CD14-positive monocyte (primary cell): ENCODE measurements around the gene CASK. TPM values are rescaled to one million over a fixed set of nuclear protein-coding genes. Genes with fewer than 3 reads are reported as not detected.
A peak's percentile ranks its signal among the peaks of the same experiment; 100 is the strongest.

Source experiments
- DNase-seq, 3 donors: peaks; one replicate each; pipeline ENCODE4 v3.0.0-alpha.2; 2011 to 2022
- H2AFZ ChIP-seq: 2 replicates; pipeline ENCODE4 v1.6.0; 2012; ENCODE audit warnings: mild to moderate bottlenecking, low read depth, low read length, inconsistent platforms; ENCODE audit not compliant: insufficient read depth, poor library complexity, severe bottlenecking
- H3K27ac ChIP-seq, 2 donors: 1 replicate in 1 of 2; 2 replicates in 1 of 2; pipeline ENCODE4 v1.5.1; 2012 to 2013; ENCODE audit warnings: low read length in 2 of 2, control low read depth in 1 of 2, inconsistent platforms in 1 of 2, low read depth in 1 of 2, mild to moderate bottlenecking in 1 of 2
- H3K27me3 ChIP-seq, 2 donors: one replicate each; pipeline versions ENCODE4 v1.6.0 to v1.6.1; 2011 to 2013; ENCODE audit warnings: low read length in 2 of 2; ENCODE audit not compliant: control insufficient read depth in 2 of 2, insufficient read depth in 2 of 2
- H3K36me3 ChIP-seq, 2 donors: replicated peaks in 1 of 2; 1 replicate in 1 of 2; 2 replicates in 1 of 2; pipeline versions ENCODE4 v1.5.1 to v1.6.1; 2012 to 2013; ENCODE audit warnings: low read length in 2 of 2, control low read depth in 1 of 2, inconsistent platforms in 1 of 2, mild to moderate bottlenecking in 1 of 2; ENCODE audit not compliant: insufficient read depth in 2 of 2, control insufficient read depth in 1 of 2
- H3K4me1 ChIP-seq, 2 donors: 1 replicate in 1 of 2; 2 replicates in 1 of 2; pipeline versions ENCODE4 v1.5.1 to v1.6.1; 2012 to 2013; ENCODE audit warnings: low read length in 2 of 2, control low read depth in 1 of 2, inconsistent platforms in 1 of 2, mild to moderate bottlenecking in 1 of 2, moderate library complexity in 1 of 2; ENCODE audit not compliant: insufficient read depth in 2 of 2, control insufficient read depth in 1 of 2
- H3K4me2 ChIP-seq: replicated peaks from 2 replicates; pipeline ENCODE3; 2012; ENCODE audit warnings: low read length, moderate library complexity, mild to moderate bottlenecking; ENCODE audit not compliant: poor library complexity, severe bottlenecking; ENCODE audit errors: extremely low read depth
- H3K4me3 ChIP-seq, 3 experiments: fragments of 200-600 bp in 1 of 3; sonication (generic) in 1 of 3; replicated peaks in 1 of 3; 1 replicate in 2 of 3; 2 replicates in 1 of 3; pipeline ENCODE4 v1.5.1; 2011 to 2013; ENCODE audit warnings: low read length in 3 of 3, mild to moderate bottlenecking in 3 of 3, control low read depth in 2 of 3, low read depth in 2 of 3, inconsistent platforms in 1 of 3, moderate library complexity in 1 of 3
- H3K79me2 ChIP-seq: 2 replicates; pipeline ENCODE4 v1.6.0; 2012; ENCODE audit warnings: mild to moderate bottlenecking, control low read depth, inconsistent platforms, low read length, moderate library complexity; ENCODE audit not compliant: insufficient read depth
- H3K9ac ChIP-seq: 2 replicates; pipeline ENCODE4 v1.6.0; 2017; ENCODE audit warnings: low read length, mild to moderate bottlenecking; ENCODE audit not compliant: insufficient read depth, poor library complexity, severe bottlenecking
- H3K9me3 ChIP-seq, 2 donors: replicated peaks in 1 of 2; 1 replicate in 1 of 2; 2 replicates in 1 of 2; pipeline versions ENCODE4 v1.5.1 to v1.6.1; 2012 to 2013; ENCODE audit warnings: low read length in 2 of 2, control low read depth in 1 of 2; ENCODE audit not compliant: control insufficient read depth in 1 of 2, insufficient read depth in 1 of 2
- H4K20me1 ChIP-seq: 2 replicates; pipeline ENCODE4 v1.6.0; 2012; ENCODE audit warnings: mild to moderate bottlenecking, low read length, control low read depth, moderate library complexity; ENCODE audit not compliant: insufficient read depth
- H3K27ac Mint-ChIP-seq, 7 donors: one replicate each; pipeline ENCODE4 v1.8.0; 2020; ENCODE audit warnings: mild to moderate bottlenecking in 7 of 7, mixed read lengths in 7 of 7, moderate library complexity in 6 of 7, inconsistent platforms in 2 of 7
- H3K27me3 Mint-ChIP-seq, 3 donors: one replicate each; pipeline ENCODE4 v1.8.0; 2021 to 2022; ENCODE audit warnings: low read depth in 3 of 3, mild to moderate bottlenecking in 3 of 3, mixed read lengths in 3 of 3, moderate library complexity in 3 of 3, inconsistent platforms in 1 of 3
- H3K36me3 Mint-ChIP-seq, 2 donors: one replicate each; pipeline ENCODE4 v1.8.0; 2020; ENCODE audit warnings: mixed read lengths in 2 of 2, inconsistent platforms in 1 of 2, mild to moderate bottlenecking in 1 of 2
- H3K4me1 Mint-ChIP-seq: one replicate; pipeline ENCODE4 v1.8.0; 2020; ENCODE audit warnings: mild to moderate bottlenecking, mixed read lengths
- H3K4me3 Mint-ChIP-seq, 2 donors: one replicate each; pipeline ENCODE4 v1.8.0; 2020; ENCODE audit warnings: mild to moderate bottlenecking in 2 of 2, mixed read lengths in 2 of 2, moderate library complexity in 1 of 2
- H3K9me3 Mint-ChIP-seq, 7 donors: one replicate each; pipeline ENCODE4 v1.8.0; 2020 to 2022; ENCODE audit warnings: mixed read lengths in 7 of 7, mild to moderate bottlenecking in 6 of 7, moderate library complexity in 6 of 7, inconsistent platforms in 2 of 7
- CTCF ChIP-seq: fragments of 200-600 bp; IDR thresholded peaks from one replicate; pipeline ENCODE4 v1.8.0; 2022; ENCODE audit warnings: antibody characterized with exemption, mild to moderate bottlenecking
- WGBS: methylation state at CpG from one replicate; pipeline ENCODE4 v1.1.5; 2013; ENCODE audit warnings: missing lambda C conversion rate; ENCODE audit not compliant: insufficient coverage; 5-methylcytosine and 5-hydroxymethylcytosine counted together
- intact Hi-C, 2 donors: fragments of 100-400 bp; cut with micrococcal nuclease; formaldehyde crosslinking; loops; one replicate each; pipeline versions ENCODE4 v1.15.0 to v1.15.1; 2023
- polyA plus RNA-seq, 3 donors: library from polyadenylated mRNA; depleted of rRNA in 1 of 3; unstranded in 2 of 3; stranded (reverse) in 1 of 3; fragments of 300-500 nt in 2 of 3; fragments of >200 nt in 1 of 3; fragmentation: Illumina TruSeq in 2 of 3; gene quantifications; 1 replicate in 2 of 3; 2 replicates in 1 of 3; pipeline ENCODE4 v1.2.3, GENCODE V29; 2012 to 2021

Gene CASK
- polyA plus RNA-seq, 3 donors: 0.48 to 7.4 (median 2.5) TPM

GRCh38 chrX:41808047-41808446, 115.3 kb downstream of the CASK start:
- Histone ChIP-seq H3K4me3 (no peak overlapping the region), H3K4me1 (no peaks in the 10 kb centered on the region), H3K79me2 (no peaks in the 10 kb centered on the region), H3K4me2 (no peak overlapping the region), H4K20me1 (no peaks in the 10 kb centered on the region), H2AFZ (no peak overlapping the region), H3K27me3 (no peaks in the 10 kb centered on the region), H3K36me3 (no peaks in the 10 kb centered on the region), H3K9ac (no peak overlapping the region), H3K9me3 (peaks cover 4 to 8% of the 10 kb centered on the region in 2 donors), H3K27ac (no peak overlapping the region)
- no peak for TF ChIP-seq CTCF
- WGBS: no CpG with 5 or more reads among the region's 5 CpGs
- Mint-ChIP-seq H3K27me3 (peaks cover 0 to 6% (median 0%) of the 10 kb centered on the region in 3 donors), H3K4me3 (no peak overlapping the region), H3K9me3 (peaks cover 4 to 24% (median 15%) of the 10 kb centered on the region in 7 donors), H3K36me3 (no peaks in the 10 kb centered on the region), H3K4me1 (peaks cover 4% of the 10 kb centered on the region), H3K27ac (no peak overlapping the region)
- DNase-seq: no peak
- intact Hi-C loops: no loop called here

GRCh38 chrX:41802958-41803357, 120.4 kb downstream of the CASK start:
- Mint-ChIP-seq H3K9me3 (peaks cover 0 to 13% (median 4%) of the 10 kb centered on the region in 7 donors), H3K36me3 (no peaks in the 10 kb centered on the region), H3K27me3 (peaks cover 0 to 6% (median 1%) of the 10 kb centered on the region in 3 donors), H3K27ac (peak overlapping the region in 2 of 7 donors; percentile 26 to 31), H3K4me3 (no peak overlapping the region), H3K4me1 (peaks cover 6% of the 10 kb centered on the region)
- no peaks in the 10 kb centered on the region for H3K4me1 ChIP-seq
- intact Hi-C loops: no loop called here
- no peaks in the 10 kb centered on the region for H3K36me3 ChIP-seq
- no peaks in the 10 kb centered on the region for H3K79me2 ChIP-seq
- H3K4me2 ChIP-seq: no peak overlapping the region
- no peak overlapping the region for H3K27ac ChIP-seq
- H3K4me3 ChIP-seq: no peak overlapping the region
- H3K27me3 ChIP-seq: no peaks in the 10 kb centered on the region
- no peak for DNase-seq
- no peaks in the 10 kb centered on the region for H4K20me1 ChIP-seq
- H3K9ac ChIP-seq: no peak overlapping the region
- TF ChIP-seq CTCF: no peak
- H2AFZ ChIP-seq: no peak overlapping the region
- peaks cover 0 to under 1% of the 10 kb centered on the region in 2 donors for H3K9me3 ChIP-seq
- WGBS: no CpG with 5 or more reads among the region's 6 CpGs
